ENCODE measurements around the gene ATP2C2. TPM values are rescaled to one million over a fixed set of nuclear protein-coding genes. Genes with fewer than 3 reads are reported as not detected.

The ATP2C2 gene
- total RNA-seq, 1 experiment from 2014 or later = 4.3 TPM

DNA sequence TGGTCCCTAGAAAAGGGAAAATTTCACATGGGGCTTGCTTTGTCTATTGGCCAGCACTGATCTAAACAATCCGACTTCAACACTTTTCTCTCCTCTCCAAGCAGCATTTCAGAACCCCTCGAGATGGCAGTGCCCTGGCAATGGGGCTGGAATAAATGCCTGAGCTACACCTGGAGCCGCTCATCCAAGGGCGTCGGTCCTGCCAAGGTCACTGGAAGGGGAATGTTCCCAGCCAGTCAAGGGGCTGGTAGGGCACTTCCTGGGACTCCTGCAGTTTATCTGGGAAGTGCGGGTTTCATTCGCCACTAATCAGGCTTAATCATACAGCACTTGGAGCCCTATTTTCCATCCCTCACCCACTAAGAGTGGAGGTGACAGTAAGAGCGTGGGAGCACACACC is 119.0 kb downstream of the ATP2C2 start (continued):
- TF ChIP-seq NR3C1 (CRISPR knock-in tag; conservative IDR thresholded peaks at IDR 0.05; ENCODE audit: low read depth) (no peak), ZMAT4 (CRISPR knock-in tag; IDR thresholded peaks at IDR 0.05) (no peak)

DNA sequence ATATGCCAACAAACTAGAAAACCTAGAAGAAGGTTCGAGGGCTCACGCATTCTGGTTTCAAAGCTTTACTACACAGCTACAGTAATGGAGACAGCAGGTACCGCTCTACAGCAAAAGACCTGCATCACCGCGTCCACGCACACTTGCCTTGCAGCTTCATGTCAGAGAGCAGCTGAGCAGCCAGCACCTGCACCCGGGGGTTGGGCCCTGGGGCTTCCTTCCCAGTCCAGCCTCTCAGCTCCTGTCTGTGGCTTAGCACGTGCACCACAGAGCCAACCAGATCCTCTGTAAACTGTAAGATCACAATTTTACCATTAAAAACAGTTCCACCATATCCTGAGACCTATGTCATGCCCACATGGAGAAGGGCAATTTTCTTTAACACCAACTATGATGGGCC is 120.8 kb downstream of the ATP2C2 start:
- peaks cover 44% of the 10 kb centered on the region for H3K36me3 Mint-ChIP-seq
- H3K27me3 Mint-ChIP-seq (ENCODE audit: low read depth) = no peaks in the 10 kb centered on the region
- no peak for DNase-seq (ENCODE audit: low spot score)
- H3K4me1 Mint-ChIP-seq = no peaks in the 10 kb centered on the region
- TF ChIP-seq, protein P1, sequence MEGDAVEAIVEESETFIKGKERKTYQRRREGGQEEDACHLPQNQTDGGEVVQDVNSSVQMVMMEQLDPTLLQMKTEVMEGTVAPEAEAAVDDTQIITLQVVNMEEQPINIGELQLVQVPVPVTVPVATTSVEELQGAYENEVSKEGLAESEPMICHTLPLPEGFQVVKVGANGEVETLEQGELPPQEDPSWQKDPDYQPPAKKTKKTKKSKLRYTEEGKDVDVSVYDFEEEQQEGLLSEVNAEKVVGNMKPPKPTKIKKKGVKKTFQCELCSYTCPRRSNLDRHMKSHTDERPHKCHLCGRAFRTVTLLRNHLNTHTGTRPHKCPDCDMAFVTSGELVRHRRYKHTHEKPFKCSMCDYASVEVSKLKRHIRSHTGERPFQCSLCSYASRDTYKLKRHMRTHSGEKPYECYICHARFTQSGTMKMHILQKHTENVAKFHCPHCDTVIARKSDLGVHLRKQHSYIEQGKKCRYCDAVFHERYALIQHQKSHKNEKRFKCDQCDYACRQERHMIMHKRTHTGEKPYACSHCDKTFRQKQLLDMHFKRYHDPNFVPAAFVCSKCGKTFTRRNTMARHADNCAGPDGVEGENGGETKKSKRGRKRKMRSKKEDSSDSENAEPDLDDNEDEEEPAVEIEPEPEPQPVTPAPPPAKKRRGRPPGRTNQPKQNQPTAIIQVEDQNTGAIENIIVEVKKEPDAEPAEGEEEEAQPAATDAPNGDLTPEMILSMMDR (IDR thresholded peaks at IDR 0.05) = no peak
- TF ChIP-seq GTF2I (CRISPR knock-in tag; conservative IDR thresholded peaks at IDR 0.05) = no peak
- TF ChIP-seq USF2 (CRISPR knock-in tag; IDR thresholded peaks at IDR 0.05) = no peak
- TF ChIP-seq PRRX2 (CRISPR knock-in tag; IDR thresholded peaks at IDR 0.05) = no peak
- TF ChIP-seq ZBTB21 (CRISPR knock-in tag; IDR thresholded peaks at IDR 0.05; ENCODE audit: borderline replicate concordance) = no peak
- TF ChIP-seq ZNF263 (CRISPR knock-in tag; IDR thresholded peaks at IDR 0.05; ENCODE audit: low read depth) = no peak
- TF ChIP-seq NR1H2 (CRISPR knock-in tag; IDR thresholded peaks at IDR 0.05) = no peak
- TF ChIP-seq ZNF416 (CRISPR knock-in tag; IDR thresholded peaks at IDR 0.05) = no peak
- no peak for TF ChIP-seq ZNF671 (CRISPR knock-in tag; IDR thresholded peaks at IDR 0.05)
- TF ChIP-seq, protein P2, sequence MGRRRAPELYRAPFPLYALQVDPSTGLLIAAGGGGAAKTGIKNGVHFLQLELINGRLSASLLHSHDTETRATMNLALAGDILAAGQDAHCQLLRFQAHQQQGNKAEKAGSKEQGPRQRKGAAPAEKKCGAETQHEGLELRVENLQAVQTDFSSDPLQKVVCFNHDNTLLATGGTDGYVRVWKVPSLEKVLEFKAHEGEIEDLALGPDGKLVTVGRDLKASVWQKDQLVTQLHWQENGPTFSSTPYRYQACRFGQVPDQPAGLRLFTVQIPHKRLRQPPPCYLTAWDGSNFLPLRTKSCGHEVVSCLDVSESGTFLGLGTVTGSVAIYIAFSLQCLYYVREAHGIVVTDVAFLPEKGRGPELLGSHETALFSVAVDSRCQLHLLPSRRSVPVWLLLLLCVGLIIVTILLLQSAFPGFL (CRISPR knock-in tag; IDR thresholded peaks at IDR 0.05; ENCODE audit: borderline replicate concordance) = no peak
- ChIA-PET POLR2A (no interaction called here), CTCF (interaction anchor here (0.7 kb wide), 1 partner anchor 213 kb away, joined by 4 read pairs; no protein-coding TSS in a partner anchor)
- no peak for ATAC-seq
- no peak overlapping the region for H3K27ac Mint-ChIP-seq
- no peak overlapping the region for H3K4me3 Mint-ChIP-seq
- H3K9me3 Mint-ChIP-seq = peaks cover 11% of the 10 kb centered on the region

GRCh38 chr16:84495506-84495905 is 127.2 kb downstream of the ATP2C2 start:
- DNase-seq (ENCODE audit: low spot score) = no peak
- ChIA-PET POLR2A (no interaction called here), CTCF (interaction anchor here (1.4 kb wide), 1 partner anchor 11 kb away, joined by 8 read pairs; no protein-coding TSS in a partner anchor)
- Mint-ChIP-seq H3K36me3 (peaks cover 70% of the 10 kb centered on the region), H3K9me3 (peaks cover 24% of the 10 kb centered on the region), H3K4me3 (no peak overlapping the region), H3K27ac (no peak overlapping the region; the same call in 1 of the 2 replicates), H3K27me3 (ENCODE audit: low read depth) (no peaks in the 10 kb centered on the region), H3K4me1 (peaks cover 10% of the 10 kb centered on the region; the same call in 1 of the 2 replicates)
- ATAC-seq = no peak
- TF ChIP-seq, protein P3, sequence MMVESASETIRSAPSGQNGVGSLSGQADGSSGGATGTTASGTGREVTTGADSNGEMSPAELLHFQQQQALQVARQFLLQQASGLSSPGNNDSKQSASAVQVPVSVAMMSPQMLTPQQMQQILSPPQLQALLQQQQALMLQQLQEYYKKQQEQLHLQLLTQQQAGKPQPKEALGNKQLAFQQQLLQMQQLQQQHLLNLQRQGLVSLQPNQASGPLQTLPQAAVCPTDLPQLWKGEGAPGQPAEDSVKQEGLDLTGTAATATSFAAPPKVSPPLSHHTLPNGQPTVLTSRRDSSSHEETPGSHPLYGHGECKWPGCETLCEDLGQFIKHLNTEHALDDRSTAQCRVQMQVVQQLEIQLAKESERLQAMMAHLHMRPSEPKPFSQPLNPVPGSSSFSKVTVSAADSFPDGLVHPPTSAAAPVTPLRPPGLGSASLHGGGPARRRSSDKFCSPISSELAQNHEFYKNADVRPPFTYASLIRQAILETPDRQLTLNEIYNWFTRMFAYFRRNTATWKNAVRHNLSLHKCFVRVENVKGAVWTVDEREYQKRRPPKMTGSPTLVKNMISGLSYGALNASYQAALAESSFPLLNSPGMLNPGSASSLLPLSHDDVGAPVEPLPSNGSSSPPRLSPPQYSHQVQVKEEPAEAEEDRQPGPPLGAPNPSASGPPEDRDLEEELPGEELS (CRISPR knock-in tag; IDR thresholded peaks at IDR 0.05) = no peak
- TF ChIP-seq MYBL2 (CRISPR knock-in tag; IDR thresholded peaks at IDR 0.05) (no peak), USF2 (CRISPR knock-in tag; IDR thresholded peaks at IDR 0.05) (no peak), NFATC4 (CRISPR knock-in tag; IDR thresholded peaks at IDR 0.05) (no peak), ZBTB43 (CRISPR knock-in tag; IDR thresholded peaks at IDR 0.05) (no peak), AFF4 (CRISPR knock-in tag; IDR thresholded peaks at IDR 0.05; ENCODE audit: borderline replicate concordance) (no peak), ZNF138 (CRISPR knock-in tag; conservative IDR thresholded peaks at IDR 0.05) (no peak), GTF2I (CRISPR knock-in tag; conservative IDR thresholded peaks at IDR 0.05) (no peak), EMX1 (CRISPR knock-in tag; IDR thresholded peaks at IDR 0.05) (no peak), TEAD1 (CRISPR knock-in tag; IDR thresholded peaks at IDR 0.05) (no peak)

Data from WTC11 (cell line).